GM19025 (cell line): ENCODE results near the gene ZNF688.

ENCODE experiments used
- ATAC-seq: cut with Tn5 transposase; IDR thresholded peaks from one replicate; pipeline ENCODE4 v1.9.1; 2021; ENCODE audit warnings: mild to moderate bottlenecking, low read depth, moderate library complexity; ENCODE audit not compliant: unreplicated experiment

The ZNF688 gene

GRCh38 chr16:30588651-30589050 is 17.1 kb upstream of the ZNF688 start:
- no peak for ATAC-seq

DNA sequence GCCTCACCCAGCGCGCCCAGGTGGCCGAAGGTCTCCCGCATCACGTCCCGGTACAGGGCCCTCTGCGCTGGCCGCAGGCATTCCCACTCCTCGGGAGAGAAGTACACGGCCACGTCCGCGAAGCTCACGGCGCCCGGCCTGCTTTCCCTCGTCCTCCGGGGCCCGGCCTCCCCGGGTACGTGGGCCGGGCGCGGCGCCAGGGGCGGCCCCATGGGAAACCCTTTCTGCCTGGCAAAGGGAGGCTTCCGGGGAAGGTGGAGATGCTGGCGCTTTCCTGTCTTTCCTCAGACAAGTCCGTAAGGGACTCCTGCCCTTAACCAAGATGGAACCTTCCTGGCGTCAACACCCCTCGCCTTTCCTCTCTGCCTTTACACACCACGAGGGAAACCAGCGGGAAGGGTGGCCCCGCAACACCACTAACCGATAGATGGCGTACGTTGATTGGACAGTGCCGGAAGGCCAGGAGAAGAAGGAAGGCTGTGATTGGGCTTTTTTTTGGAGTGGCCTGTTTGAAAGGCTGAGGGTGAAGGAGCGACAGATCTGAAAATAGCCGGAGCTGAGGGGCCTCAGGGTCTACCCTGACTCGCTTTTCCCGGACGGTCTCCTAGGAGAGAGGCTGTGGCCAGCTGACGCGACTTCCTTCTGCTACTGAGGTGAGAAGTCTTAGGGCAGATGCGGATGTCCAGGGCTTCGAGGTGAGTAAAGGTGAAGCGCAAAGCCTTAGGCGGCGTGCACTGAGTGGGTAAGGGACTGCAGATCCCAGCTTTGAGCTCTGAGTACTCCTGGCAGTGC is 14.1 kb upstream of the ZNF688 start, which contains the start of gene ZNF785:
TSS of gene ZNF785 (minus strand) at position 298 of the 792 bp plus-strand sequence. CDS start at position 212, 86 bp downstream.
- ATAC-seq = peak; percentile 92

GRCh38 chr16:30585022-30585399 is 13.5 kb upstream of the ZNF688 start:
- ATAC-seq = no peak

DNA sequence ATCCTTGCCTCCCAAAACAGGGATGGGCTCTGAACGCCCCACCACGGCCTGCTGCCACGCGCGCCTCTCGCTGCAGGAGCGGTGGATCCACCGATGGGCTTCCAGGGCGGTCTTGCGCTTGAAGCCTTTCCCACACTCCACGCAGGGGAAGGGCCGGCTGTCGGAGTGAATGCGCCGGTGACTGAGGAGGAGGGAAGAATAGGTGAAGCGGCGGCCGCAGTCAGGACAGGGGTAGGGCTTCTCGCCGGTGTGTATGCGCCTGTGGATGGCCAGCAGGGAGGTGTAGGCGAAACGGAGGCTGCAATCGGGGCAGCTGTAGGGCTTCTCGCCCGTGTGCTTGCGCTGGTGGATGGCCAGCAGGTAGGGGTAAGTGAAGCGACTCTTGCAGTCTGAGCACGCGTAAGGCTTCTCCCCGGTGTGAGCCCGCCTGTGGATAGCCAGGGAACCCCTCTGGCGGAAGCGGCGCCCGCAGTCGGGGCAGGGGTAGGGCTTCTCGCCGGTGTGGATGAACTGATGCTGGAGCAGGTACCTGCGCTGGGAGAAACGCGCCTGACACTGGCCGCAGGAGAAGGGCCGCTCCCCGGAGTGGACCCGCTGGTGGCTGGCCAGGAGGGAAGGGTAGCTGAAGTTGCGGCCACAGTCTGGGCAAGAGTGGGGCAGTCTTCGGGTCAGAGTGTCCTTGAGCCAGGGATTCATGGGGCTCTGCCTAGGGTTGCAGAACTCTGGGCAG is 11.3 kb upstream of the ZNF688 start:
- ATAC-seq = no peak

- no peak for ATAC-seq
Observed at GRCh38 chr16:30581457-30581856, 9.9 kb upstream of the ZNF688 start.

DNA sequence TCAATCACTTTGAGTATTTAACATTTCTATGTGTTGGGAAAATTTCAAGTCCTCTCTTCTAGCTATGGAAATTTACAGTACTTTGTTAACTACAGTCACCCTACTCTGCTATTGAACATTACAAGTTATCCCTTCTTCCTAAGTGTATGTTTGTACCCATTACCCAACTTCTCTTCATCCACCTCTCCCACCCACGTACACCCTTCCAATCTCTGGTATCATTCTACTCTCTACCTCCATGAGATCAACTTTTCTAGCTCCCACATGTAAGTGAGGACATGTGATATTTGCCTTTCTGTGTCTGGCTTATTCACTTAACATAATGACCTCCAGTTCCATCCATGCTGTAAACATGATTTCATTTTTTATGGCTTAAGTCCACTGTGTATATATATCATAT is 3.2 kb upstream of the ZNF688 start:
- ATAC-seq = no peak

- no peak for ATAC-seq
Observed at GRCh38 chr16:30570636-30571444, 674 bp downstream of the ZNF688 start.

DNA sequence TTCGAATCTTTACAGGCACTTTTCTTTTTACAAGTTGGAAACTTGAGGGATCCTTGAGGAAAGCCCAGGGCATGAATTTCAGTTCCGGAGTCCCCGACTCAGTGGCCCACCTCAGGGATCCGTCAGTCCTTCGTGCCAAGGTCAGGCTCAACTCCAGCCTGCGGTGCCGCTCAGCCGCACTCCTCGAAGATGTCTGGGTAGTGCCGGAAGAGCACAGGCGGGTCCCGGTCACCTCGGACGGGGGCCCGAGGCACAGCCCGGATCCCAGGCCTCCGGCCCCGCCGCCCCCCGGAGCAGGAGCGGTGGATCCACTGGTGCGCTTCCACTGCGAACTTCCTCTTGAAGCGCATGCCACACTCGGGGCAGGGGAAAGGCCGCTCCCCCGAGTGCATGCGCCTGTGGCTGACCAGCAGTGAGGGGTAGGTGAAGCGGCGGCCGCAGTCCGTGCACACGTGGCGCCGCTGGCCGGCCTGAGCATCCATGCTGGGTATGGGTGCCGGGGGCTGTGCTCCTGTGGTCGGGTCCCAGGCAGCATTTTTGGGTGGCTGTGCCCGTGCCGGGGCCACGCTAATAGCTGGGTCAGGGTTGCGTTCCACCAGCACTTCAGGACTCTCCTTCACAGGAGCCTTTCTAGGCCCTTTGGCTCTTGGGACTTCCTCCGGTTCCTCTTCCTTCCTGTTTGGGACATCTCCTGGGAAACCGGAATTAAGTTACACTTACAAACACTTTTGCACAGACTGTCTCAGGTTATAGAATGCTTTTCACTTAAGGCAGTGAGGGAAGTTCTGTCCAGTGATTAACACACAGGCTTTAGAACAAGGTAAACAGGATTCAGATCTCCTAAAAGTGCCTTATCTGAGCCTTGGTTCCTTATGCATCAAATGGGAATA is 1.5 kb downstream of the ZNF688 start:
- no peak for ATAC-seq

DNA sequence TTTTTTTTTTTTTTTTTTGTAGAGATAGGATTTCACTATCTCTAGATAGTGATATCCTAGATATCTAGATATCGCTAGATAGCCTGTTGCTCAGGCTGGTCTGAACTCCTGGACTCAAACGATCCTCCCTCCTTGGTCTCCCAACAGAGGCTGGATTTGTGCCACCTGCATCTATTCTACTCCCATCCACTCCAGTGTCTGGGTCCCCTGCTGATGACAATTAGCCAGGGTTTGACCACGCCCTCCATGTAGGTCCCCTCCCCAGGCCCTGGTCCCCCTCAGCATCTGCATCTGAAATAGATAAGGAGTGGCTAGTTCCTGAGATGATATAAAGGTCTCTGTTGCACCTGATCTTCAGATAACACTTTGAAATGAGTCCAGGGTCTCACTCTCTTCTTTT is 2.2 kb downstream of the ZNF688 start:
- no peak for ATAC-seq

- ATAC-seq = peak; percentile 42
Observed at GRCh38 chr16:30567991-30568638, 3.4 kb downstream of the ZNF688 start.

DNA sequence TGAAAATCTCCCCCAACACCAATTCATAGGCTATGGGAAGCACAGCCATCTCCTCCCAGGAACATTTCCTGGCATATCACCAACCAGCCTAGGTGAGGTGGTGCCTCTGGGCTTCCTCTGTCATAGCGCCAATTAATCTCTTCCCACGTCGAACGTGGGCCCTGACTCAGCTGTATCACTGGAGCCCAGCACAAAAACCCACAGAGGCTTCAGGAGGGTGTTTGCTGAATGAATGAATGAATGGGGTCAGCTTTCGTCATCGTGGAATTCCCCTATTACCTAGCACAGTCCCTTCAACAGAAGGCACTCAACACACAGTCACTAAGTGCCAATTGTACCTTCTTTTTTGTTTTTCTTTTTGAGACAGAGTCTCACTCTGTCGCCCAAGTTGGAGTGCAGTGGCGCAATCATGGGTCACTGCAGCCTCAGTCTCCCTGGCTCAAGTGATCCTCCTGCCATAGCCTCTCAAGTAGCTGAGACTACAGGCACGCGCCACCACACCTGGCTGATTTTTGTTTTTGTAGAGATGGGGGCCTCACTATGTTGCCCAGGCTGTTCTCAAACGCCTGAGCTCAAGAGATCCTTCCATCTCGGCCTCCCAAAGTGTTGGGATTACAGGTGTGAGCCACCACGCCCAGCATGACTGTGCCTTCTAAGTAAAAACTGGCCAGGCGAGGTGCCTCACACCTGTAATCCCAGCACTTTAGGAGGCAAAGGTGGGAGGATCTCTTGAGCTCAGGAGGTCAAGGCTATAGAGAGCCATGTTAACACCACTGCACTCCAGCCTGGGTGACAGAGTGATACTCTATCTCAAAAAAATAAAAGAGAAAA is 4.1 kb downstream of the ZNF688 start:
- no peak for ATAC-seq

DNA sequence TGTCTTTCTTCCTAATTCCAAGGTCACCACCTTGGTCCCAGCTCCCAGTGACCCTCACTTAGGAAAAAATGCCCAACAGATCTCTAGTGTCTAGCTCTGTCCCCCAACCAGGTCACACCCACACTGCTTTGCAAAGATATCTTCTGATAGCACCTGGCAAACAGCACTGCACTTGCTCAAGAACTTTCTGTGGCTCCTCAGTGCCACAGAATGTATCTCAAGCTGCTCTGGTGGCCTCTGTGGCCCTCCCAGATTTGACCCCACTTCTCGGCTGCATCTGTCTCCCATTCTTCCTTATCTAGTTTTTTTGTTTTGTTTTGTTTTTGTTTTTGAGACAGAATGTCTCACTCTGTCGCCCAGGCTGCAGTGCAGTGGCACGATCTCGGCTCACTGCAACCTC is 5.0 kb downstream of the ZNF688 start:
- no peak for ATAC-seq

DNA sequence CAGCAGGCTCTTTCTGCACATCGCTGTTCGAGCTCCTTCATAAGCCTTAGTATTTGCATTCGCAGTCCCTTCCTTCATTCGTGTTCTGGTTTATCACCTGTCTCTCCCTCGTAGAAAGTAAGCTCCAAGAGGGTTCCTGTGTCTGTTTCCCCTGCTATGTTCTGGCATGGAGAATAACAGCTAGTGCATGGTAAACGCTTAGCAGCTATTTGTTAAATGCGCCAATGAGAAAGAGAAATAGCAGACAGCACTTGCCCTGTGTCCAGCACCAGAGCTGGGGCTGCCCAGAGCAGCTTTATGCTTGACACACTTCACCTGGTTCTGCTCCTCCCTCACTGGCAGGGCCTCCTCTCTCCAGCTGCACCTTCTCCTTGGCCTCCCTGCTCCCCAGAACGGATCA is 5.5 kb downstream of the ZNF688 start:
- ATAC-seq = no peak

DNA sequence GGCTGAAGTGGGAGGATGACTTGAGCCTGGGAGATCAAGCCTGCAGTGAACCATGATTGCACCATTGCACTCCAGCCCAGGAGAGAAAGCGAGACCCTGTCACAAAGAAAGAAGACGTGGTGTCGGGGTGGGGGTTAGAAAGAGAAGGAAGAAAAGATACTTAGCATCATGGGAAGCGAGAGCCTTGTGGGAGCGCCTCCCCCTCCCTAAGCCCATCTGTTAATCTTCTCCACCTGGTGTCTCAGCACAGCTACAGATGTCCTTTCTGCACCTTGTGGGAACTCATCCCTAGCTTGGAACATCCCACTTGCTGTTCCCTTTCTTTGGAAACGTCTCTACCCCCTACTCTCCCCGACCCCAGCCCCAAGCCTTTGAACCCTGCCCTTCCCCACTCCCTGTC is 6.0 kb downstream of the ZNF688 start:
- ATAC-seq = no peak

- ATAC-seq = no peak
Observed at GRCh38 chr16:30562021-30562420, 9.5 kb downstream of the ZNF688 start.

DNA sequence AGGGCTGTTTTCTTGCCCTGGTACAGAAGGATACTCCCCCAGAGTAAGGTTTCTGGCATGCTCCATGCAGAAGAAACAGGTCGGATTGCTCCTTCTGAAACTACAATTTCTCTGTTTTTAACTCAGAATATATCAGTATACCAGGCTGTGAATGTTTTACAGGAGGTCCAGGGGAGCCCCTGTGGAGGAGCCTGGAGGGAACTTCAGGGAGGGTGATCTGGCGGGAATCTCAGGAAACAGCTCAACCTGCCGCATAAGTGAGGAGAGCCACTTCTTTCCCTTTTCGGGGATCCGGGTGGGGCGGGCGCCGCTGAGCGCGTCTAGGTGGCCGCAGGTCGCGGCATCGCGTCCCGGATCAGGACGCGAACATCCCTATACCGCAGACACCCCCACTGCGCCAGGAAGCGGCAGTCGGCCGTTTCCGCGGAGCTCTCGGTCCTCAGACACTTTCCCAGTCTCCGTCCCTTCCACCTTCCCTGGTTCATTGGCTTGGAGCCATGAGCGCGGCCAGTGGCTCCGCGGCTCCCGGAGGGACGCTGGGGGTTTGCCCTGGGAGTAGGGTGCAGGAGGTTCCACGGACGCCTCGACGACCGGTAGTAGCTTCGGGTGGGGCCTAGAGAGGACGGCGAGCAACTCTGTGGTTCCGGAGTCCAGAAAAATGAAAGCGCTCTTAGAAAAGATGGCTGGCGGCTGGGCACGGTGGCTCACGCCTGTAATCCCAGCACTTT is 10.3 kb downstream of the ZNF688 start:
- no peak for ATAC-seq

GRCh38 chr16:30559690-30560089 is 11.8 kb downstream of the ZNF688 start:
- ATAC-seq = no peak

DNA sequence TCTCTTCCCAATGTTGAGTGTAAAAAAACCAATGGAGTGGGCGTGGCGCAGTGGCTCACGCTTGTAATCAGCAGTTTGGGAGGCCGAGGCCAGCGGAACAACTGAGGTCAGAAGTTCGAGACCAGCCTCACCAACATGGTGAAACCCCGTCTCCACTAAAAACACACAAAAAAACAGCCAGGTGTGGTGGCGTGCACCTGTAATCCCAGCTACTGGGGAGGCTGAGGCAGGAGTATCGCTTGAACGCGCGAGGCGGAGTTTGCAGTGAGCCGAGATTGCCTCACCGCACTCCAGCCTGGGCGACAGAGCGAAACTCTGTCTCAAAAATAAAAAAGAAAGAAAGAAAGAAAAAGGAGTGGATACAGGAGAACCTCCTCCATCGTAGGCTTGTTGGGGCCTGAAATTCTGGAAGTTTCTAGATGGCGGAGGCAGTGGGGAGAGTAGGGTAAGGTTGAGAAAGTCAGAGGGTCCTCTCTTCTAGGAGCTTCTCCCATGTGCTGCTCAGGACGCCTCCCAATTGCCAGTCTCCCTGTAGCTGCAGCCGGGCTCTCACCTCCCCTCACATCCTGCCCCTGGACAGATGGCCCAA is 12.6 kb downstream of the ZNF688 start:
- no peak for ATAC-seq
